ENCODE data around the gene FLCN.
A peak's percentile ranks its signal among the peaks of the same experiment; 100 is the strongest.
"Not testable (repeated sequence)": the region's sequence is repeated elsewhere in the genome, so short reads cannot be mapped to it uniquely, and the experiment has no call there.

The FLCN gene
- long read RNA-seq, donor 1, partial matches to known transcripts = 0 of 2 reads
- long read RNA-seq, donor 1, other reads (novel, unspliced or antisense) = 0 of 2 reads
- long read RNA-seq, donor 2, partial matches to known transcripts = 8 of 9 reads
- long read RNA-seq, donor 2, other reads (novel, unspliced or antisense) = 0 of 9 reads
- long read RNA-seq, donor 3, partial matches to known transcripts = 0 of 4 reads
- long read RNA-seq, donor 3, other reads (novel, unspliced or antisense) = 0 of 4 reads
- long read RNA-seq, donor 4, partial matches to known transcripts = 0 of 7 reads
- long read RNA-seq, donor 4, other reads (novel, unspliced or antisense) = 0 of 7 reads
- long read RNA-seq, donor 5, partial matches to known transcripts = 0 of 2 reads
- long read RNA-seq, donor 5, other reads (novel, unspliced or antisense) = 0 of 2 reads
- long read RNA-seq, donor 6, partial matches to known transcripts = 0 of 7 reads
- long read RNA-seq, donor 6, other reads (novel, unspliced or antisense) = 0 of 7 reads
- long read RNA-seq, donor 7 = 0 reads
- long read RNA-seq, donor 8, partial matches to known transcripts = 0 of 6 reads
- long read RNA-seq, donor 8, other reads (novel, unspliced or antisense) = 0 of 6 reads

GRCh38 chr17:17237026-17237799, at the start of gene FLCN:
Gene FLCN (minus strand): TSS chr17:17237168. CDS start chr17:17228137, 9,031 bp downstream.
- peak; percentile 99 for DNase-seq

GRCh38 chr17:17285951-17286350, 49.0 kb upstream of the FLCN start:
- DNase-seq = no peak

- peak; percentile 97 for DNase-seq
Observed at GRCh38 chr17:17280613-17281549, 43.9 kb upstream of the FLCN start, which contains the start of gene COPS3. Gene COPS3 (minus strand): TSS chr17:17281246. CDS start chr17:17281186, 60 bp downstream.

- no peak for DNase-seq
Observed at GRCh38 chr17:17279316-17279715, 42.3 kb upstream of the FLCN start.

- DNase-seq = not testable (repeated sequence)
Observed at GRCh38 chr17:17277431-17277830, 40.5 kb upstream of the FLCN start.

GRCh38 chr17:17275971-17276370, 39.0 kb upstream of the FLCN start:
- DNase-seq = no peak

GRCh38 chr17:17269926-17270773, 33.2 kb upstream of the FLCN start:
- DNase-seq = no peak

- no peak for DNase-seq
Observed at GRCh38 chr17:17264430-17264829, 27.5 kb upstream of the FLCN start.

- DNase-seq = no peak
Observed at GRCh38 chr17:17258998-17259397, 22.0 kb upstream of the FLCN start.

- no peak for DNase-seq
Observed at GRCh38 chr17:17258011-17258410, 21.0 kb upstream of the FLCN start.

- no peak for DNase-seq
Observed at GRCh38 chr17:17256316-17256715, 19.3 kb upstream of the FLCN start.

GRCh38 chr17:17255689-17256088, 18.7 kb upstream of the FLCN start:
- DNase-seq = not testable (repeated sequence)

GRCh38 chr17:17254036-17254435, 17.1 kb upstream of the FLCN start:
- DNase-seq = no peak

GRCh38 chr17:17253406-17253805, 16.4 kb upstream of the FLCN start:
- DNase-seq = no peak

- no peak for DNase-seq
Observed at GRCh38 chr17:17252149-17252661, 15.2 kb upstream of the FLCN start.

GRCh38 chr17:17246879-17247278, 9.9 kb upstream of the FLCN start:
- no peak for DNase-seq

- DNase-seq = no peak
Observed at GRCh38 chr17:17243163-17243562, 6.2 kb upstream of the FLCN start.

- DNase-seq = no peak
Observed at GRCh38 chr17:17242246-17242645, 5.3 kb upstream of the FLCN start.

- DNase-seq = no peak
Observed at GRCh38 chr17:17241656-17242055, 4.7 kb upstream of the FLCN start.

- no peak for DNase-seq
Observed at GRCh38 chr17:17239832-17240231, 2.9 kb upstream of the FLCN start.
